ENCODE measurements around the gene GPC3. TPM values are rescaled to one million over a fixed set of nuclear protein-coding genes. Genes with fewer than 3 reads are reported as not detected.

Gene GPC3
- polyA plus RNA-seq, 2 of the 4 experiments (the other 2 are of a cell fraction): not detected

DNA sequence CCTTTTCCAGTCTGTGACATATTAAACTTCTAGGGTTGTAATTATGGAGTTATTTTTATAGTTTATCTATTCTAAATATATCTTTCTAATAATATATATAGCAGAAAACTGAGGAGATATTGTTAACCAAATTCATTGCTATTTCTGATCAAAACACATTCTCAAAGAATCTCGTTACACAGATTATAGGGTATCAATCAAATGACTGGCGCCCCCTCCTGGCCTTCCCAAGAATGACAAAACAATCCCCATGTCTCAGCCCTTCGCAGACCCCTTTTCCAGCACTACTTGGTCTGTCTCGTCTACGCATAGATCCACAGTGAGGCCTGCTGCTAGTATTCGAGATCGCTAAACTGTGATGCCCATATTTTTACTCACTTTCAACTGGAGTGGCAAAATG is 209.3 kb downstream of the GPC3 start:
- Histone ChIP-seq H3K4me3 (no peak overlapping the region), H3K4me1 (no peaks in the 10 kb centered on the region), H3K27ac (no peak overlapping the region), H3K4me2 (no peak overlapping the region), H3K9me3 (no peaks in the 10 kb centered on the region)
- TF ChIP-seq ZC3H11A (IDR thresholded peaks at IDR 0.05): no peak
- no peak for TF ChIP-seq FOSL2 (IDR thresholded peaks at IDR 0.05)
- no peak for TF ChIP-seq FOSL2 (CRISPR knock-in tag; IDR thresholded peaks at IDR 0.05)
- TF ChIP-seq CBX2 (IDR thresholded peaks at IDR 0.05; ENCODE audit: borderline replicate concordance, low read depth): no peak
- TF ChIP-seq, protein P1, sequence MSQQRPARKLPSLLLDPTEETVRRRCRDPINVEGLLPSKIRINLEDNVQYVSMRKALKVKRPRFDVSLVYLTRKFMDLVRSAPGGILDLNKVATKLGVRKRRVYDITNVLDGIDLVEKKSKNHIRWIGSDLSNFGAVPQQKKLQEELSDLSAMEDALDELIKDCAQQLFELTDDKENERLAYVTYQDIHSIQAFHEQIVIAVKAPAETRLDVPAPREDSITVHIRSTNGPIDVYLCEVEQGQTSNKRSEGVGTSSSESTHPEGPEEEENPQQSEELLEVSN (IDR thresholded peaks at IDR 0.05; ENCODE audit: borderline replicate concordance, low read depth): no peak
- TF ChIP-seq JUN (IDR thresholded peaks at IDR 0.05): no peak
- no peak for TF ChIP-seq HDAC2 (IDR thresholded peaks at IDR 0.05)
- no peak for TF ChIP-seq MYC (IDR thresholded peaks at IDR 0.05; ENCODE audit: borderline replicate concordance, low read length)
- TF ChIP-seq RNF2 (IDR thresholded peaks at IDR 0.05; ENCODE audit: borderline replicate concordance, low read depth): no peak
- TF ChIP-seq NFE2L2 (conservative IDR thresholded peaks at IDR 0.05; ENCODE audit: low read length): no peak
- TF ChIP-seq, protein P2, sequence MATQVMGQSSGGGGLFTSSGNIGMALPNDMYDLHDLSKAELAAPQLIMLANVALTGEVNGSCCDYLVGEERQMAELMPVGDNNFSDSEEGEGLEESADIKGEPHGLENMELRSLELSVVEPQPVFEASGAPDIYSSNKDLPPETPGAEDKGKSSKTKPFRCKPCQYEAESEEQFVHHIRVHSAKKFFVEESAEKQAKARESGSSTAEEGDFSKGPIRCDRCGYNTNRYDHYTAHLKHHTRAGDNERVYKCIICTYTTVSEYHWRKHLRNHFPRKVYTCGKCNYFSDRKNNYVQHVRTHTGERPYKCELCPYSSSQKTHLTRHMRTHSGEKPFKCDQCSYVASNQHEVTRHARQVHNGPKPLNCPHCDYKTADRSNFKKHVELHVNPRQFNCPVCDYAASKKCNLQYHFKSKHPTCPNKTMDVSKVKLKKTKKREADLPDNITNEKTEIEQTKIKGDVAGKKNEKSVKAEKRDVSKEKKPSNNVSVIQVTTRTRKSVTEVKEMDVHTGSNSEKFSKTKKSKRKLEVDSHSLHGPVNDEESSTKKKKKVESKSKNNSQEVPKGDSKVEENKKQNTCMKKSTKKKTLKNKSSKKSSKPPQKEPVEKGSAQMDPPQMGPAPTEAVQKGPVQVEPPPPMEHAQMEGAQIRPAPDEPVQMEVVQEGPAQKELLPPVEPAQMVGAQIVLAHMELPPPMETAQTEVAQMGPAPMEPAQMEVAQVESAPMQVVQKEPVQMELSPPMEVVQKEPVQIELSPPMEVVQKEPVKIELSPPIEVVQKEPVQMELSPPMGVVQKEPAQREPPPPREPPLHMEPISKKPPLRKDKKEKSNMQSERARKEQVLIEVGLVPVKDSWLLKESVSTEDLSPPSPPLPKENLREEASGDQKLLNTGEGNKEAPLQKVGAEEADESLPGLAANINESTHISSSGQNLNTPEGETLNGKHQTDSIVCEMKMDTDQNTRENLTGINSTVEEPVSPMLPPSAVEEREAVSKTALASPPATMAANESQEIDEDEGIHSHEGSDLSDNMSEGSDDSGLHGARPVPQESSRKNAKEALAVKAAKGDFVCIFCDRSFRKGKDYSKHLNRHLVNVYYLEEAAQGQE (IDR thresholded peaks at IDR 0.05): no peak
- no peak for TF ChIP-seq CHD4 (IDR thresholded peaks at IDR 0.05; ENCODE audit: borderline replicate concordance)
- no peak for TF ChIP-seq GATA3 (IDR thresholded peaks at IDR 0.05; ENCODE audit: borderline replicate concordance)
- no peak for TF ChIP-seq BHLHE40 (IDR thresholded peaks at IDR 0.05; ENCODE audit: low read depth, low read length)
- no peak for TF ChIP-seq POLR2AphosphoS2 (conservative IDR thresholded peaks at IDR 0.05; ENCODE audit: low read length)
- TF ChIP-seq, protein P3, sequence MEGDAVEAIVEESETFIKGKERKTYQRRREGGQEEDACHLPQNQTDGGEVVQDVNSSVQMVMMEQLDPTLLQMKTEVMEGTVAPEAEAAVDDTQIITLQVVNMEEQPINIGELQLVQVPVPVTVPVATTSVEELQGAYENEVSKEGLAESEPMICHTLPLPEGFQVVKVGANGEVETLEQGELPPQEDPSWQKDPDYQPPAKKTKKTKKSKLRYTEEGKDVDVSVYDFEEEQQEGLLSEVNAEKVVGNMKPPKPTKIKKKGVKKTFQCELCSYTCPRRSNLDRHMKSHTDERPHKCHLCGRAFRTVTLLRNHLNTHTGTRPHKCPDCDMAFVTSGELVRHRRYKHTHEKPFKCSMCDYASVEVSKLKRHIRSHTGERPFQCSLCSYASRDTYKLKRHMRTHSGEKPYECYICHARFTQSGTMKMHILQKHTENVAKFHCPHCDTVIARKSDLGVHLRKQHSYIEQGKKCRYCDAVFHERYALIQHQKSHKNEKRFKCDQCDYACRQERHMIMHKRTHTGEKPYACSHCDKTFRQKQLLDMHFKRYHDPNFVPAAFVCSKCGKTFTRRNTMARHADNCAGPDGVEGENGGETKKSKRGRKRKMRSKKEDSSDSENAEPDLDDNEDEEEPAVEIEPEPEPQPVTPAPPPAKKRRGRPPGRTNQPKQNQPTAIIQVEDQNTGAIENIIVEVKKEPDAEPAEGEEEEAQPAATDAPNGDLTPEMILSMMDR (IDR thresholded peaks at IDR 0.05): peak; percentile 48
- 0 out of 3 replicates have a peak, but pooled peaks have one; percentile 20 for TF ChIP-seq SMC3 (IDR thresholded peaks at IDR 0.05)
- TF ChIP-seq CBX8 (IDR thresholded peaks at IDR 0.05): no peak
- no peak for TF ChIP-seq HOXA7 (CRISPR knock-in tag; IDR thresholded peaks at IDR 0.05)
- TF ChIP-seq RAD21 (conservative IDR thresholded peaks at IDR 0.05 in 1 of 2, IDR thresholded peaks at IDR 0.05 in 1 of 2): 0 out of 5 replicates have a peak, but pooled peaks of 1 of the 2 experiments have one; percentile 18
- TF ChIP-seq ZSCAN20 (CRISPR knock-in tag; IDR thresholded peaks at IDR 0.05): no peak
- no peak for TF ChIP-seq NPAS2 (CRISPR knock-in tag; IDR thresholded peaks at IDR 0.05; ENCODE audit: borderline replicate concordance)
- no peak for TF ChIP-seq TP53 (CRISPR knock-in tag; IDR thresholded peaks at IDR 0.05)
- no peak for TF ChIP-seq KDM5A (IDR thresholded peaks at IDR 0.05)
- TF ChIP-seq KDM1A (IDR thresholded peaks at IDR 0.05; ENCODE audit: low read depth): no peak
- FAIRE-seq (peak; percentile 51), ATAC-seq (peak in 1 of 2 experiments; percentile 46; a peak in 1 of 6 replicates), DNase-seq (ENCODE audit: low read depth in 1 of 2, low spot score in 1 of 2) (peak in 1 of 2 experiments; percentile 1)
- ChIA-PET POLR2A (no interaction called here), CTCF (no interaction called here)
- 32% methylated on average over 7 of the region's 7 CpGs for WGBS (ENCODE audit: missing lambda C conversion rate)
